Psoas muscle (tissue), 8 donors: ENCODE measurements around the gene SHOX. TPM values are rescaled to one million over a fixed set of nuclear protein-coding genes. Genes with fewer than 3 reads are reported as not detected.
"Not testable (repeated sequence)": the region's sequence is repeated elsewhere in the genome, so short reads cannot be mapped to it uniquely, and the experiment has no call there.

Experiments used
- ATAC-seq, 4 donors: fragments of 200-7000 bp; cut with Tn5 transposase; one replicate each; pipeline ENCODE4 v1.9.1; 2020; ENCODE audit warnings: moderate library complexity in 3 of 4, mild to moderate bottlenecking in 2 of 4
- DNase-seq, 2 donors: peaks; one replicate each; pipeline ENCODE4 v3.0.0-alpha.2; 2020
- H3K27ac ChIP-seq: fragments of 200-600 bp; one replicate; pipeline ENCODE4 v1.8.0; 2022
- H3K27me3 ChIP-seq, 3 donors: fragments of 200-600 bp in 1 of 3; one replicate each; pipeline versions ENCODE4 v1.6.1 to v1.8.0; 2013 to 2022; ENCODE audit warnings: low read length in 2 of 3, mild to moderate bottlenecking in 2 of 3, moderate library complexity in 1 of 3; ENCODE audit not compliant: insufficient read depth in 3 of 3
- H3K36me3 ChIP-seq, 2 donors: fragments of 200-600 bp in 1 of 2; one replicate each; pipeline versions ENCODE4 v1.6.1 to v1.8.0; 2013 to 2022; ENCODE audit warnings: low read depth in 1 of 2, mild to moderate bottlenecking in 1 of 2, moderate library complexity in 1 of 2; ENCODE audit not compliant: insufficient read depth in 1 of 2
- H3K4me1 ChIP-seq: fragments of 200-600 bp; one replicate; pipeline ENCODE4 v1.8.0; 2022
- H3K4me3 ChIP-seq: fragments of 200-600 bp; one replicate; pipeline ENCODE4 v1.8.0; 2022; ENCODE audit warnings: mild to moderate bottlenecking
- H3K9me3 ChIP-seq: fragments of 200-600 bp; one replicate; pipeline ENCODE4 v1.8.0; 2022
- CTCF ChIP-seq: fragments of 200-600 bp; IDR thresholded peaks from one replicate; pipeline ENCODE4 v1.8.0; 2022; ENCODE audit warnings: antibody characterized with exemption
- WGBS, 3 donors: extraction: QIAGEN DNeasy Blood & Tissue Kit; methylation state at CpG; one replicate each; pipeline versions ENCODE4 v1.1.6 to v1.1.7; 2013; 5-methylcytosine and 5-hydroxymethylcytosine counted together
- intact Hi-C, 2 donors: fragments of 100-400 bp; cut with DNase I; formaldehyde crosslinking; loops; one replicate each; pipeline versions ENCODE4 v1.11.0 to v1.14.2; 2022
- polyA plus RNA-seq, 3 donors: library from polyadenylated mRNA; stranded (reverse); fragments of 200-250 nt; gene quantifications; one replicate each; pipeline ENCODE4 v1.2.3, GENCODE V29; 2013
- total RNA-seq, 4 donors: library from RNA; stranded (reverse); fragmentation: NEBNext Ultra II Directional in 2 of 4; extraction: Animal tissue kit (Norgen Biotek cat#: 25700) in 2 of 4; gene quantifications; one replicate each; pipeline versions ENCODE4 v1.2.1 to v1.2.4, GENCODE V29; 2021 to 2023
- donor health status: healthy with polysubstance abuse.
- donor health status: DM: no; HTN: no; CAD: no; lungs with moderate emphysema.
- donor health status: Bipolar disorder and iron deficiency.
- donor health status: healthy.
- donor health status: DM: yes; HTN: yes; CAD: no.
- donor health status: DM: no; HTN: no; CAD: no.
- donor health status: DM: no; HTN: no; CAD: no.
- donor health status: DM: yes; HTN: yes; CAD: no.

SHOX gene
- total and polyA plus RNA-seq, 7 donors = under 0.01 to 0.03 TPM; not detected in 5

- ATAC-seq = no peak
- no peaks in the 10 kb centered on the region for H3K4me1 ChIP-seq
- intact Hi-C loops = no loop called here
- H3K4me3 ChIP-seq = no peak overlapping the region
- TF ChIP-seq CTCF = no peak
- H3K27ac ChIP-seq = no peak overlapping the region
- H3K36me3 ChIP-seq = no peaks in the 10 kb centered on the region
- no peak for DNase-seq
- peaks cover 0 to 39% (median 13%) of the 10 kb centered on the region in 3 donors for H3K27me3 ChIP-seq
- 81 to 83% (median 81%) methylated on average over 8 to 9 of the region's 9 CpGs for WGBS, 3 donors
- H3K9me3 ChIP-seq = no peaks in the 10 kb centered on the region
These were observed 16.2 kb downstream of the SHOX start for GRCh38 chrX:646796-647195.

DNA sequence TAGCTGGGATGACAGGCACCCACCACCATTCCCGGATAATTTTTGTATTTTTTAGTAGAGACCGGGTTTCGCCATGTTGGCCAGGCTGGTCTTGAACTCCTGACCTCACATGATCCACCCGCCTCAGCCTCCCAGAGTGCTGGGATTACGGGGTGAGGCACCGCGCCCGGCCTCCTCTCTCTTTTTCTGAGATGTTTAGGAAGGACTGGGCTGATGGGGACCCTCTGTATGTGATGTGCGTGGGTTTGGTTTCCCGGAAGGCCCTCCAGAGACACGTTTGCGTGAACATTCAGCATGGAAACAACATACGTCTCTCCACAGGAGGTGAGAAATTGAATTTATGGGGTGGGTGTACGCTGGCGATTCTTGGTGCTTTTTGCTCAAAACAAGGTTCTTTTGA is 18.6 kb downstream of the SHOX start:
- no peak overlapping the region for H3K4me3 ChIP-seq
- no peak overlapping the region for H3K27ac ChIP-seq
- H3K36me3 ChIP-seq = no peaks in the 10 kb centered on the region
- H3K4me1 ChIP-seq = no peaks in the 10 kb centered on the region
- no peak for TF ChIP-seq CTCF
- H3K9me3 ChIP-seq = no peaks in the 10 kb centered on the region
- no peak for ATAC-seq
- H3K27me3 ChIP-seq = peaks cover 0 to 27% (median 4%) of the 10 kb centered on the region in 3 donors
- DNase-seq = no peak
- 78 to 89% (median 83%) methylated on average over 15 of the region's 15 CpGs for WGBS, 3 donors
- intact Hi-C loops = no loop called here

GRCh38 chrX:650324-650723 is 19.7 kb downstream of the SHOX start:
- Histone ChIP-seq H3K27ac (no peak overlapping the region), H3K4me3 (no peak overlapping the region), H3K36me3 (no peaks in the 10 kb centered on the region), H3K9me3 (no peaks in the 10 kb centered on the region), H3K27me3 (peaks cover 0 to 16% (median 2%) of the 10 kb centered on the region in 3 donors), H3K4me1 (no peaks in the 10 kb centered on the region)
- WGBS, 3 donors = 36 to 55% (median 51%) methylated on average over 15 of the region's 15 CpGs
- TF ChIP-seq CTCF = no peak
- DNase-seq = no peak
- intact Hi-C loops = no loop called here
- no peak for ATAC-seq

- no peak overlapping the region for H3K4me3 ChIP-seq
- intact Hi-C loops = no loop called here
- peaks cover 0 to 11% (median 2%) of the 10 kb centered on the region in 3 donors for H3K27me3 ChIP-seq
- H3K4me1 ChIP-seq = no peaks in the 10 kb centered on the region
- ATAC-seq (no peak), DNase-seq (no peak)
- no peaks in the 10 kb centered on the region for H3K36me3 ChIP-seq
- H3K27ac ChIP-seq = no peak overlapping the region
- TF ChIP-seq CTCF = no peak
- 36 to 43% (median 36%) methylated on average over 13 of the region's 13 CpGs for WGBS, 3 donors
- H3K9me3 ChIP-seq = no peaks in the 10 kb centered on the region
These were observed 20.2 kb downstream of the SHOX start for GRCh38 chrX:650811-651210.

DNA sequence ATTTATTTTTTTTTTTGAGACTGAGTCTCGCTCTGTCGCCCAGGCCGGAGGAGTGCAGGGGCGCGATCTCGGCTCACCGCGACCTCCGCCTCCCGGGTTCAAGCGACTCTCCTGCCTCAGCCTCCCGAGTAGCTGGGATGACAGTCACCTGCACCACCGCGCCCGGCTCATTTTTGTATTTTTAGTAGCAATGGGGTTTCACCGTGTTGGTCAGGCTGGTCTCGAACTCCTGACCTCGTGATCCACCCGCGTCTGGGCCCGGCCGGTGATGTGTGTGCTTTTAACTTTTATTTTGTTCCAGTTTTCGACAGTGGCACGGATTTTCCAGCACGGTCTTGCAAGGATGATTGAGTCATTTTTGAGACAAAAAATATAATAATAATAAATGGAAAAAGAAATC is 21.3 kb downstream of the SHOX start:
- H3K36me3 ChIP-seq, DNase-seq, H3K4me1 ChIP-seq, H3K9me3 ChIP-seq, intact Hi-C loops, H3K4me3 ChIP-seq, ATAC-seq, H3K27me3 ChIP-seq, H3K27ac ChIP-seq: not testable (repeated sequence)
- 80 to 83% (median 82%) methylated on average over 25 of the region's 25 CpGs for WGBS, 3 donors
